GM23248 (cell line): Measurements from ENCODE around the gene RPLP1. TPM values are rescaled to one million over a fixed set of nuclear protein-coding genes. Genes with fewer than 3 reads are reported as not detected.

Experiments
- DNase-seq: peaks from one replicate; pipeline ENCODE4 v3.0.0-alpha.2; 2015
- H2AFZ ChIP-seq: fragments of 200-600 bp; sonication (generic); 2 replicates; pipeline ENCODE4 v1.6.1; 2016; ENCODE audit warnings: antibody characterized with exemption
- H3F3A ChIP-seq: fragments of 200-600 bp; sonication (generic); 2 replicates; pipeline ENCODE4 v1.6.1; 2016; ENCODE audit warnings: mild to moderate bottlenecking, antibody characterized with exemption, mixed run types; ENCODE audit not compliant: insufficient read depth
- H3K27ac ChIP-seq: fragments of 200-600 bp; sonication (generic); 2 replicates; pipeline ENCODE4 v1.5.1; 2016; ENCODE audit warnings: mild to moderate bottlenecking
- H3K27me3 ChIP-seq: fragments of 200-600 bp; sonication (generic); replicated peaks from 2 replicates; pipeline ENCODE4 v1.6.1; 2016; ENCODE audit warnings: mild to moderate bottlenecking; ENCODE audit not compliant: insufficient read depth
- H3K36me3 ChIP-seq: fragments of 200-600 bp; sonication (generic); 2 replicates; pipeline ENCODE4 v1.6.1; 2016; ENCODE audit warnings: low read depth, mild to moderate bottlenecking
- H3K4me1 ChIP-seq: fragments of 200-600 bp; sonication (generic); 2 replicates; pipeline ENCODE4 v1.6.1; 2016; ENCODE audit warnings: mild to moderate bottlenecking; ENCODE audit not compliant: insufficient read depth
- H3K4me2 ChIP-seq: fragments of 200-600 bp; sonication (generic); one replicate; pipeline ENCODE4 v1.6.1; 2016; ENCODE audit warnings: mild to moderate bottlenecking; ENCODE audit not compliant: unreplicated experiment
- H3K4me3 ChIP-seq: fragments of 200-600 bp; sonication (generic); 2 replicates; pipeline ENCODE4 v1.5.1; 2016; ENCODE audit warnings: mild to moderate bottlenecking
- H3K79me2 ChIP-seq: fragments of 200-600 bp; sonication (generic); 2 replicates; pipeline ENCODE4 v1.6.1; 2016; ENCODE audit warnings: mild to moderate bottlenecking; ENCODE audit not compliant: insufficient read depth
- H3K9ac ChIP-seq: fragments of 200-600 bp; sonication (generic); 2 replicates; pipeline ENCODE4 v1.6.1; 2016; ENCODE audit warnings: mild to moderate bottlenecking
- H3K9me2 ChIP-seq: fragments of 200-600 bp; sonication (generic); 2 replicates; pipeline ENCODE4 v1.6.1; 2016; ENCODE audit warnings: mixed run types, mild to moderate bottlenecking, moderate library complexity; ENCODE audit not compliant: insufficient read depth
- H3K9me3 ChIP-seq: fragments of 200-600 bp; sonication (generic); one replicate; pipeline ENCODE4 v1.6.1; 2017; ENCODE audit warnings: low read depth
- H4K20me1 ChIP-seq: fragments of 200-600 bp; sonication (generic); 2 replicates; pipeline ENCODE4 v1.6.0; 2016; ENCODE audit not compliant: insufficient read depth
- EZH2 ChIP-seq: fragments of 200-600 bp; sonication (generic); IDR thresholded peaks from 2 replicates; pipeline ENCODE4 v1.6.1; 2018; ENCODE audit warnings: antibody characterized with exemption, mild to moderate bottlenecking; ENCODE audit not compliant: insufficient read depth, poor library complexity, severe bottlenecking
- EZH2phosphoT487 ChIP-seq: fragments of 200-600 bp; sonication (generic); IDR thresholded peaks from 2 replicates; pipeline ENCODE4 v1.6.1; 2018; ENCODE audit warnings: antibody characterized with exemption, moderate library complexity, mild to moderate bottlenecking, low read depth; ENCODE audit not compliant: insufficient read depth
- WGBS, 2 experiments: methylation state at CpG; one replicate each; pipeline ENCODE4 v1.1.6; 2015 to 2017; ENCODE audit warnings: low lambda C conversion rate in 2 of 2, low coverage in 1 of 2; ENCODE audit errors: missing lambda C conversion rate in 2 of 2; 5-methylcytosine and 5-hydroxymethylcytosine counted together
- in situ Hi-C: fragments of 300-500 bp; cut with MboI; formaldehyde crosslinking; loops from 2 replicates; pipeline ENCODE4 v1.15.0; 2020
- polyA plus RNA-seq: library from polyadenylated mRNA; unstranded; fragments of >200 nt; fragmentation: Nextera tagmentation; extraction: Ambion mirVana; gene quantifications from 2 replicates; pipeline ENCODE4 v1.2.1, GENCODE V29; 2016
- total RNA-seq: library from RNA; depleted of rRNA; stranded (reverse); fragments of >200 nt; shearing (Covaris generic); gene quantifications from 2 replicates; pipeline ENCODE4 v1.2.3, GENCODE V29; 2014

RPLP1 gene
- total and polyA plus RNA-seq, 2 experiments from 2014 or later, result 172 to 963 TPM

DNA sequence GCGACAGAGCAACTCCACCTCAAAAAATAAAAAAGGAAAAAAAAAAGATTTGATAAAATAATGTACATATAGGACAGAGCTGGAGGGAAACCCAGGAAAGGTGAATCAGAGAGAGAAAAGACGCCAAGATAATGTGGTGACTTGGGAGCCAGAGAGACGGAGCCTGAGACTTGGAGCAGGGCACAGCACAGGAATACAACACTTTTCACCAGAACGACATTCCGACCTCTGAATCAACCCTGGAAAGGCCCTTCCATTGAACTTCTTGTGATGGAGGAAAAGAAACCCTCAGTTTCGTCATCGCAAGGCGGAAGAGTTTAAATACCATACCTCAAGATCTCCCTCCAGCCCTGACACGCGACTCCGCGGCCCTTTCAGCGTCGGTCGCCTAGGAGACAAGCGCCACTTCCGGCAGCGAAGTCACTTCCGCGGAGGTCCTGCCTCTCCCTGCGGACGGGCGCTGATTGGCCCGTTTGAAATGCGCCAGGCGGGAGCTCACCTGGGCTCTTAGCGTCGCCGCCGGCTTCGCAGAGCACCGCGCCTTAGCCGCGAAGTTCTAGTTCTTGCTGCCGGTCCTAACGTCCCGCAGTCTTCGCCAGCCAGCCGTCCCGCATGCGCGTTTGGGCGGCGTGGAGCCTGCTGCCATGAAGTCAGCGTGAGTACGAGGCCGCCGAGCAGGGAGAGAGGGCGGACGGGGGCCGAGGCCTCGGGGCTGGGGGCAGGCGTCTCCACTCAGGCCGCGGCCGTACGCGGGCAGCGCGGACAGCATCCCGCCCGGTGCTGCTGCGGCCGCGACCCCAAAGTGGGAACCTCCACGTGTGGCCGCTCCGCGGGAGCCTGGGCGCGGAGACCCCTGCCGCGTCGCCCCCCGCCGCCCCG, 38.6 kb upstream of the RPLP1 start, which contains the start of gene KIF23:
Gene KIF23, plus strand, starts transcription at position 528 of the 879 bp plus-strand sequence. Its CDS starts 117 bp downstream, at position 645.
- Histone ChIP-seq H3K27me3 (no peaks in the 10 kb centered on the region), H4K20me1 (no peaks in the 10 kb centered on the region), H3K4me2 (peak within 1 kb of the TSS; percentile 92), H3F3A (peaks cover 28% of the 10 kb centered on the region), H3K4me1 (peaks cover 52% of the 10 kb centered on the region), H3K27ac (peak within 1 kb of the TSS; percentile 65), H3K9me3 (no peaks in the 10 kb centered on the region), H3K9me2 (no peaks in the 10 kb centered on the region), H3K4me3 (peak within 1 kb of the TSS; percentile 82), H3K9ac (peak within 1 kb of the TSS; percentile 79), H3K79me2 (peaks cover 86% of the 10 kb centered on the region), H3K36me3 (no peaks in the 10 kb centered on the region), H2AFZ (peak within 1 kb of the TSS; percentile 80)
- 2 to 3% methylated on average over 57 to 69 of the region's 78 CpGs for WGBS, 2 experiments
- in situ Hi-C loops, result no loop called here
- no peak for TF ChIP-seq EZH2
- no peak for TF ChIP-seq EZH2phosphoT487
- DNase-seq, result peak; percentile 98

GRCh38 chr15:69414701-69415167, 37.9 kb upstream of the RPLP1 start:
- 0 to 1% methylated on average over 22 to 26 of the region's 29 CpGs for WGBS, 2 experiments

GRCh38 chr15:69415381-69415780, 37.2 kb upstream of the RPLP1 start:
- Histone ChIP-seq H3K4me3 (peak overlapping the region; percentile 82), H3F3A (peaks cover 28% of the 10 kb centered on the region), H3K79me2 (peaks cover 86% of the 10 kb centered on the region), H3K9me2 (no peaks in the 10 kb centered on the region), H3K4me2 (peak overlapping the region; percentile 92), H3K9me3 (no peaks in the 10 kb centered on the region), H3K9ac (peak overlapping the region; percentile 79), H2AFZ (peak overlapping the region; percentile 80), H4K20me1 (no peaks in the 10 kb centered on the region), H3K27me3 (no peaks in the 10 kb centered on the region), H3K36me3 (no peaks in the 10 kb centered on the region), H3K27ac (peak overlapping the region; percentile 65), H3K4me1 (peaks cover 52% of the 10 kb centered on the region)
- WGBS, 2 experiments, result 70 to 74% methylated on average over 3 of the region's 3 CpGs
- in situ Hi-C loops, result no loop called here
- no peak for TF ChIP-seq EZH2phosphoT487
- TF ChIP-seq EZH2, result no peak
- peak; percentile 32 for DNase-seq

More at GRCh38 chr15:69414701-69415167, 37.9 kb upstream of the RPLP1 start:
- peak; percentile 95 for DNase-seq
- H3F3A ChIP-seq, result peaks cover 28% of the 10 kb centered on the region
- no peak for TF ChIP-seq EZH2phosphoT487
- TF ChIP-seq EZH2, result no peak
- no peaks in the 10 kb centered on the region for H3K36me3 ChIP-seq
- in situ Hi-C loops, result no loop called here
- no peaks in the 10 kb centered on the region for H3K27me3 ChIP-seq
- H4K20me1 ChIP-seq, result no peaks in the 10 kb centered on the region
- no peaks in the 10 kb centered on the region for H3K9me3 ChIP-seq
- H3K4me3 ChIP-seq, result peak overlapping the region; percentile 82
- peak overlapping the region; percentile 79 for H3K9ac ChIP-seq
- H3K27ac ChIP-seq, result peak overlapping the region; percentile 65
- peak overlapping the region; percentile 80 for H2AFZ ChIP-seq
- H3K4me2 ChIP-seq, result peak overlapping the region; percentile 92
- peaks cover 52% of the 10 kb centered on the region for H3K4me1 ChIP-seq
- H3K79me2 ChIP-seq, result peaks cover 86% of the 10 kb centered on the region
- H3K9me2 ChIP-seq, result no peaks in the 10 kb centered on the region

DNA sequence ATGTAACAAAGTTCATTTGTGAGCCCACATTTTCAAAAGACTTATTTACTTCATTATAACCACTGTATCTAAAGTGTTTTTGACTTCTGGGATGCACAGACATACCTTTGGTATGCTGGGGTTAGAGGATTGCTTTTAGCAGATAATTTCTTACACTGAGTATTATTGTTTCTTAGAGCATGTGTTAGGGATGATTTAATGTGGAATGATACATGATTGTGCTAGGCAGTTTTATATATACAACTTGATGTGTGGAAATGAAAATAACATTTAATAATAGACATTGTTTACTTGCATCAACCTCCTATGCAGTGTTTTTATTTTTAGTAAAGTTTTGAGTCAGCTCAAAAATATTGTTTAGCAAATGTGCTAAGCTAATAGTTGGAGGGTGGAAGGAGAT, 35.0 kb upstream of the RPLP1 start:
- Histone ChIP-seq H4K20me1 (no peaks in the 10 kb centered on the region), H3K36me3 (peaks cover 4% of the 10 kb centered on the region; the same call in 1 of the 2 replicates), H3K79me2 (peaks cover 76% of the 10 kb centered on the region), H3F3A (peaks cover 28% of the 10 kb centered on the region), H3K9ac (no peak overlapping the region), H3K4me1 (peaks cover 40% of the 10 kb centered on the region), H3K4me3 (peak overlapping the region; percentile 10; the same call in 1 of the 2 replicates), H2AFZ (0 out of 2 replicates have a peak overlapping the region, but pooled peaks have one; percentile 22), H3K9me3 (no peaks in the 10 kb centered on the region), H3K4me2 (peak overlapping the region; percentile 8), H3K27me3 (no peaks in the 10 kb centered on the region), H3K27ac (peak overlapping the region; percentile 4; the same call in 1 of the 2 replicates), H3K9me2 (no peaks in the 10 kb centered on the region)
- no peak for TF ChIP-seq EZH2phosphoT487
- peak; percentile 51 for DNase-seq
- in situ Hi-C loops, result no loop called here
